OCI-LY7 (cell line): ENCODE measurements around the gene REG1A. TPM values are rescaled to one million over a fixed set of nuclear protein-coding genes. Genes with fewer than 3 reads are reported as not detected.

Source experiments
- BruUV-seq: library from RNA; stranded (reverse); fragments of 400-500 nt; replicated peaks from 2 replicates; lab custom pipeline; 2021; lab: Mats Ljungman, UMichigan
- CTCF ChIA-PET: fragments of 300-600 bp; sonication (Branson Sonifier 250); formaldehyde crosslinking; loops from one replicate; lab custom pipeline; 2022; ENCODE audit warnings: antibody characterized with exemption; ENCODE audit not compliant: unreplicated experiment; lab: Charles Lee
- POLR2A ChIA-PET: fragments of 300-600 bp; sonication (Branson Sonifier 250); formaldehyde crosslinking; loops from one replicate; lab custom pipeline; 2022; ENCODE audit warnings: antibody characterized with exemption; lab: Charles Lee
- DNase-seq: peaks from one replicate; pipeline ENCODE4 v3.0.0-alpha.2; 2015; ENCODE audit warnings: low spot score
- H2AFZ ChIP-seq: fragments of 200-600 bp; sonication (generic), shearing (Covaris generic); 2 replicates; pipeline ENCODE4 v1.6.1; 2014; ENCODE audit warnings: mild to moderate bottlenecking, antibody characterized with exemption, low read length, moderate library complexity
- H3K27ac ChIP-seq: fragments of 200-600 bp; sonication (generic); 2 replicates; pipeline ENCODE4 v1.5.1; 2014; ENCODE audit warnings: mixed run types, low read depth, mild to moderate bottlenecking, moderate library complexity, low read length, inconsistent platforms; ENCODE audit not compliant: poor library complexity, severe bottlenecking
- H3K36me3 ChIP-seq: fragments of 200-600 bp; sonication (generic); 2 replicates; pipeline ENCODE4 v1.6.1; 2014; ENCODE audit warnings: mild to moderate bottlenecking, antibody characterized with exemption, low read length, moderate library complexity, mixed read lengths; ENCODE audit not compliant: insufficient read depth
- H3K4me1 ChIP-seq: fragments of 200-600 bp; sonication (generic); 2 replicates; pipeline ENCODE4 v1.5.1; 2014; ENCODE audit warnings: mild to moderate bottlenecking, low read length; ENCODE audit not compliant: insufficient read depth, poor library complexity, severe bottlenecking
- H3K4me2 ChIP-seq: fragments of 200-600 bp; sonication (generic); 2 replicates; pipeline ENCODE4 v1.6.1; 2014; ENCODE audit warnings: mild to moderate bottlenecking, low read length
- H3K4me3 ChIP-seq: fragments of 200-600 bp; sonication (generic); 2 replicates; pipeline ENCODE4 v1.5.1; 2014; ENCODE audit warnings: mild to moderate bottlenecking, low read depth, low read length; ENCODE audit not compliant: poor library complexity, severe bottlenecking
- H3K79me2 ChIP-seq: fragments of 200-600 bp; sonication (generic); 2 replicates; pipeline ENCODE4 v1.6.1; 2016; ENCODE audit warnings: low read depth, mild to moderate bottlenecking, low read length, moderate library complexity, mixed read lengths; ENCODE audit not compliant: insufficient read depth
- H3K9me2 ChIP-seq: fragments of 200-600 bp; sonication (generic); 2 replicates; pipeline ENCODE4 v1.6.1; 2016; ENCODE audit warnings: mild to moderate bottlenecking, low read length, mixed read lengths; ENCODE audit not compliant: insufficient read depth
- H3K9me3 ChIP-seq: fragments of 200-600 bp; sonication (generic); 2 replicates; pipeline ENCODE4 v1.6.1; 2014; ENCODE audit warnings: mild to moderate bottlenecking, mixed run types, low read length, mixed read lengths
- H4K20me1 ChIP-seq: fragments of 200-600 bp; sonication (generic); 2 replicates; pipeline ENCODE4 v1.6.1; 2014; ENCODE audit warnings: mild to moderate bottlenecking, antibody characterized with exemption, low read length, moderate library complexity, mixed read lengths; ENCODE audit not compliant: insufficient read depth
- CTCF ChIP-seq: fragments of 200-600 bp; sonication (generic); conservative IDR thresholded peaks from 2 replicates; pipeline ENCODE4 v1.5.1; 2014; ENCODE audit warnings: mild to moderate bottlenecking, antibody characterized with exemption, low read length, moderate library complexity, mixed read lengths
- EZH2phosphoT487 ChIP-seq: fragments of 200-600 bp; sonication (generic); IDR thresholded peaks from 2 replicates; pipeline ENCODE4 v1.6.1; 2018; ENCODE audit warnings: low read depth, borderline replicate concordance, mild to moderate bottlenecking, mixed run types, antibody characterized with exemption, low read length, moderate library complexity, mixed read lengths
- intact Hi-C: fragments of 100-400 bp; cut with micrococcal nuclease; formaldehyde crosslinking; loops from one replicate; pipeline ENCODE4 v1.10.0; 2022; ENCODE audit not compliant: unreplicated experiment
- total RNA-seq, 2 experiments: library from RNA; depleted of rRNA in 1 of 2; stranded (reverse); fragments of >200 nt in 1 of 2; shearing (Covaris generic) in 1 of 2; gene quantifications; 2 replicates each; pipeline ENCODE4 v1.2.3, GENCODE V29; 2014 to 2022

REG1A gene
- total RNA-seq, 2 experiments from 2014 or later: not detected

- ChIA-PET CTCF (no interaction called here), POLR2A (interaction anchor here (0.6 kb wide), 1 partner anchor 51 kb away, joined by 4 read pairs; no protein-coding TSS in a partner anchor)
- Histone ChIP-seq H3K79me2 (no peaks in the 10 kb centered on the region), H3K9me3 (no peaks in the 10 kb centered on the region), H3K4me3 (no peak overlapping the region), H3K9me2 (no peaks in the 10 kb centered on the region), H3K36me3 (no peaks in the 10 kb centered on the region), H3K4me1 (no peaks in the 10 kb centered on the region), H3K4me2 (no peak overlapping the region), H4K20me1 (no peaks in the 10 kb centered on the region), H3K27ac (no peak overlapping the region), H2AFZ (no peak overlapping the region)
- no peak for DNase-seq
- TF ChIP-seq EZH2phosphoT487: no peak
- no peak for TF ChIP-seq CTCF
- intact Hi-C loops: no loop called here
- BruUV-seq: no TSS peak
These were observed 3.0 kb upstream of the REG1A start for GRCh38 chr2:79116997-79117928.

- Histone ChIP-seq H3K9me3 (no peaks in the 10 kb centered on the region), H3K79me2 (no peaks in the 10 kb centered on the region), H3K27ac (no peak overlapping the region), H3K4me2 (no peak overlapping the region), H3K9me2 (no peaks in the 10 kb centered on the region), H3K4me1 (no peaks in the 10 kb centered on the region), H3K4me3 (no peak overlapping the region), H2AFZ (no peak overlapping the region), H3K36me3 (no peaks in the 10 kb centered on the region), H4K20me1 (no peaks in the 10 kb centered on the region)
- CTCF ChIA-PET: no interaction called here
- intact Hi-C loops: no loop called here
- no TSS peak for BruUV-seq
- POLR2A ChIA-PET: no interaction called here
- no peak for DNase-seq
- no peak for TF ChIP-seq EZH2phosphoT487
- no peak for TF ChIP-seq CTCF
These were observed 2.4 kb downstream of the REG1A start for GRCh38 chr2:79122676-79123075.
